ENCODE results near the gene HLX. TPM values are rescaled to one million over a fixed set of nuclear protein-coding genes. Genes with fewer than 3 reads are reported as not detected.

Gene HLX
- polyA plus RNA-seq, 3 donors: 17.1 to 44.0 (median 17.6) TPM

- TF ChIP-seq CTCF (IDR thresholded peaks at IDR 0.05): no peak
- no peak overlapping the region for H3K4me3 Mint-ChIP-seq
- Histone ChIP-seq H3K27ac (ENCODE audit: low read depth in 1 of 2, low read length in 2 of 2) (no peak overlapping the region), H3K4me3 (replicated peaks in 1 of 3; ENCODE audit: low read depth in 2 of 3, low read length in 3 of 3) (no peak overlapping the region), H3K79me2 (ENCODE audit: insufficient read depth, low read length) (no peaks in the 10 kb centered on the region), H3K27me3 (ENCODE audit: control insufficient read depth in 2 of 2, insufficient read depth in 2 of 2, low read length in 2 of 2) (no peaks in the 10 kb centered on the region), H2AFZ (ENCODE audit: insufficient read depth, low read depth, low read length, poor library complexity, severe bottlenecking) (no peak overlapping the region), H3K36me3 (replicated peaks in 1 of 2; ENCODE audit: control insufficient read depth in 1 of 2, insufficient read depth in 2 of 2, low read length in 2 of 2) (no peaks in the 10 kb centered on the region), H3K9ac (ENCODE audit: insufficient read depth, low read length, poor library complexity, severe bottlenecking) (no peak overlapping the region), H4K20me1 (ENCODE audit: insufficient read depth, low read length) (no peaks in the 10 kb centered on the region), H3K4me1 (ENCODE audit: control insufficient read depth in 1 of 2, insufficient read depth in 2 of 2, low read length in 2 of 2) (no peaks in the 10 kb centered on the region), H3K4me2 (replicated peaks; ENCODE audit: extremely low read depth, low read length, poor library complexity, severe bottlenecking) (no peak overlapping the region), H3K9me3 (replicated peaks in 1 of 2; ENCODE audit: control insufficient read depth in 1 of 2, insufficient read depth in 1 of 2, low read length in 2 of 2) (no peaks in the 10 kb centered on the region)
- no peaks in the 10 kb centered on the region for H3K4me1 Mint-ChIP-seq
- peaks cover 0 to 2% (median 0%) of the 10 kb centered on the region in 3 donors for H3K27me3 Mint-ChIP-seq (ENCODE audit: low read depth in 3 of 3)
- peaks cover 0 to 6% of the 10 kb centered on the region in 2 donors for H3K36me3 Mint-ChIP-seq
- intact Hi-C loops (cut with micrococcal nuclease): no loop called here
- no CpG with 5 or more reads among the region's 6 CpGs for WGBS (ENCODE audit: insufficient coverage)
- peak overlapping the region in 1 of 7 donors; percentile 7 for H3K27ac Mint-ChIP-seq
- DNase-seq: no peak
- peaks cover 0 to 3% (median 0%) of the 10 kb centered on the region in 7 donors for H3K9me3 Mint-ChIP-seq
Measured at GRCh38 chr1:220843481-220844011, 35.7 kb upstream of the HLX start.

GRCh38 chr1:220852408-220852807 is 26.8 kb upstream of the HLX start:
- no peaks in the 10 kb centered on the region for H4K20me1 ChIP-seq (ENCODE audit: insufficient read depth, low read length)
- H3K4me1 ChIP-seq (ENCODE audit: control insufficient read depth in 1 of 2, insufficient read depth in 2 of 2, low read length in 2 of 2): no peaks in the 10 kb centered on the region
- no peaks in the 10 kb centered on the region for H3K79me2 ChIP-seq (ENCODE audit: insufficient read depth, low read length)
- no peak overlapping the region for H2AFZ ChIP-seq (ENCODE audit: insufficient read depth, low read depth, low read length, poor library complexity, severe bottlenecking)
- WGBS (ENCODE audit: insufficient coverage): no CpG with 5 or more reads among the region's 2 CpGs
- H3K4me3 ChIP-seq (replicated peaks in 1 of 3; ENCODE audit: low read depth in 2 of 3, low read length in 3 of 3): no peak overlapping the region
- no peaks in the 10 kb centered on the region for H3K27me3 ChIP-seq (ENCODE audit: control insufficient read depth in 2 of 2, insufficient read depth in 2 of 2, low read length in 2 of 2)
- Mint-ChIP-seq H3K27me3 (ENCODE audit: low read depth in 3 of 3) (no peaks in the 10 kb centered on the region), H3K27ac (no peak overlapping the region), H3K4me1 (no peaks in the 10 kb centered on the region), H3K4me3 (no peak overlapping the region), H3K9me3 (peaks cover 29 to 41% (median 33%) of the 10 kb centered on the region in 7 donors), H3K36me3 (peaks cover 1 to 12% of the 10 kb centered on the region in 2 donors)
- no peak overlapping the region for H3K4me2 ChIP-seq (replicated peaks; ENCODE audit: extremely low read depth, low read length, poor library complexity, severe bottlenecking)
- no peak for DNase-seq
- intact Hi-C loops (cut with micrococcal nuclease): no loop called here
- H3K36me3 ChIP-seq (replicated peaks in 1 of 2; ENCODE audit: control insufficient read depth in 1 of 2, insufficient read depth in 2 of 2, low read length in 2 of 2): no peaks in the 10 kb centered on the region
- H3K27ac ChIP-seq (ENCODE audit: low read depth in 1 of 2, low read length in 2 of 2): no peak overlapping the region
- peaks cover 10 to 14% of the 10 kb centered on the region in 2 donors for H3K9me3 ChIP-seq (replicated peaks in 1 of 2; ENCODE audit: control insufficient read depth in 1 of 2, insufficient read depth in 1 of 2, low read length in 2 of 2)
- TF ChIP-seq CTCF (IDR thresholded peaks at IDR 0.05): no peak
- no peak overlapping the region for H3K9ac ChIP-seq (ENCODE audit: insufficient read depth, low read length, poor library complexity, severe bottlenecking)

Data from CD14-positive monocyte (primary cell).